GM19463 (cell line): Measurements from ENCODE around the gene PRRT3.
A peak's percentile ranks its signal among the peaks of the same experiment; 100 is the strongest.
"Not testable (repeated sequence)": the region's sequence is repeated elsewhere in the genome, so short reads cannot be mapped to it uniquely, and the experiment has no call there.

Experiments
- ATAC-seq: cut with Tn5 transposase; IDR thresholded peaks from one replicate; pipeline ENCODE4 v1.9.1; 2021; ENCODE audit warnings: mild to moderate bottlenecking, moderate library complexity; ENCODE audit not compliant: unreplicated experiment

PRRT3 gene

DNA sequence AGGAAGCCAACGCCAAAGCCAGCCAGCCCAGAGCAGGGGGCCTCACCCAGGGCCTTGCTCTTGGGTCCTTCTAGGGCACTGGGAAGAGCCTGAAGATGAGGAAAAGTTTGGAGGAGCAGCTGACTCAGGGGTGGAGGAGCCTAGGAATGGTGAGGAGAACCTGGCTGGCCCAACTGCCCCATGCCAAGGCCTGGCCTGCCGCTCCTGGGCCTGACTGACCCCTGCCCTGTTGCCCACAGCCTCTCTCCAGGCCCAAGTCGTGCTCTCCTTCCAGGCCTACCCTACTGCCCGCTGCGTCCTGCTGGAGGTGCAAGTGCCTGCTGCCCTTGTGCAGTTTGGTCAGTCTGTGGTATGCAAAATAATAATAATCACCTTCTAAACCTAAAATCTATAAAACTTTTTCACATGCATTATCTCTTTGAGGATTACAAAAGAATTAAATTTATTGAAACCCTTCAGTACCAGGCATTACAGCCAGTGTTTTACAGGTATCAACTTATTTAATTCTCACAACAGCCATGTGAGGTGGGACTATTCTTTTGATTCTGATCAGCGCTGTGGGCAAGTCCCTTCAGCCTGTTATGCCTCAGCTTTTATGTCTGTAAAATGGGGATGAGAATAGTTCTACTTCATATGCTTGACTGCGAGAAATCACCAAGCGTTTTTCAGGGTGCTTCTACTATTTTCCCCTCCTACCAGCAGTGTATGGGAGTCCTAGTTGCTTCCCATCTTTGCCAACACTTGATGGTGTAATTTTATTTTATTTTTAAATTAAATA, 33.8 kb downstream of the PRRT3 start:
- no peak for ATAC-seq

DNA sequence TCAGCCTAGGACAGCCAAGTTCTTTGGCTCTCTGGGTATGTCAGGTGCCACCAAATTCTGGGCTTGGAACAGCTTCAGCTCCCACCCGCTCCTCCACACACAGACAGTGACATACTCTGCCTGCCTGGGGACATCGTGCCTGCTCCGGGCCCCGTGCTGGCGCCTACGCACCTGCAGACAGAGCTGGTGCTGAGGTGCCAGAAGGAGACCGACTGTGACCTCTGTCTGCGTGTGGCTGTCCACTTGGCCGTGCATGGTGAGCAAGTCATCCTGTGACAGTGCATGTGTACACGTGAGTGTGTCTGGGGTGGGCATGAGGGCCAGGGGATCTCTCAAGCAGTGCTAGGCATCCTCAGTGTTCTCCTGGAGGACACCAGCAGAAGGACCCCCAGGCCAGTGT, 34.4 kb downstream of the PRRT3 start:
- no peak for ATAC-seq

DNA sequence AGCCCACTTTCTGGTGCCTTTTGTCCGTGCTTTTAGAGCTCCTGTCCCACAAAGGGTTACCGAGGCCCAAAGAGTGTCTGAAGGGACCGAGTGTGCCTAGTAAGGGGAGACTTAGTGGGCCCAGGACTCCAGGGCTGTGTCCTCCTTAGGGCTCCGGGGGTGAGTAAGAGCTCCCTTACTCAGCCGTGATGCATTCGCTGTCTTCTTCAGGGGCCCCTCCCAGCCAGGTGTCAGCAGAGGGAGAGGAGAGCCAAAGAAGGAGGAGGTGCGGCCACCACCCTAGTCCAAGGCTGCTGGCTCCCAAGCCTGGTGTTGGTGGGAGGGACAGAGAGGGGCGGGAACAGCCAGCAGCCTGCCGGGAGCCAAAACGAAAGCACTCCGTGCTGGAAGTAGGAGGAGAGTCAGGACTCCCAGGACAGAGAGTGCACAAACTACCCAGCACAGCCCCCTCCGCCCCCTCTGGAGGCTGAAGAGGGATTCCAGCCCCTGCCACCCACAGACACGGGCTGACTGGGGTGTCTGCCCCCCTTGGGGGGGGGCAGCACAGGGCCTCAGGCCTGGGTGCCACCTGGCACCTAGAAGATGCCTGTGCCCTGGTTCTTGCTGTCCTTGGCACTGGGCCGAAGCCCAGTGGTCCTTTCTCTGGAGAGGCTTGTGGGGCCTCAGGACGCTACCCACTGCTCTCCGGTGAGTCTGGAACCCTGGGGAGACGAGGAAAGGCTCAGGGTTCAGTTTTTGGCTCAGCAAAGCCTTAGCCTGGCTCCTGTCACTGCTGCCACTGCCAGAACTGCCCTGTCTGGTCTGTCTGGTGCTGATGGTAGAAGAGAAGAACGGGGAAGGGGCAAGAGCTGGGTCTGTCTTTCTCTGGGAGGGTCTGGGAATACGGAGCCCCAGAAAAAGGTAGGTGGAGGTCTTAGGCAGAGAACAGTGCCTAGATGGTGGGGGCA, 35.2 kb downstream of the PRRT3 start, which contains the start of gene IL17RC:
Gene IL17RC, plus strand, starts transcription at position 365 of the 947 bp plus-strand sequence. Its CDS starts 218 bp downstream, at position 583.
- peak; percentile 38 for ATAC-seq

- ATAC-seq, result no peak
Observed at GRCh38 chr3:9916346-9916733, 35.9 kb downstream of the PRRT3 start.

GRCh38 chr3:9915254-9916141, 36.7 kb downstream of the PRRT3 start:
- ATAC-seq, result no peak

- ATAC-seq, result no peak
Observed at GRCh38 chr3:9914559-9915253, 37.5 kb downstream of the PRRT3 start.

GRCh38 chr3:9914011-9914410, 38.2 kb downstream of the PRRT3 start:
- ATAC-seq, result no peak

GRCh38 chr3:9913601-9914000, 38.6 kb downstream of the PRRT3 start:
- ATAC-seq, result no peak

DNA sequence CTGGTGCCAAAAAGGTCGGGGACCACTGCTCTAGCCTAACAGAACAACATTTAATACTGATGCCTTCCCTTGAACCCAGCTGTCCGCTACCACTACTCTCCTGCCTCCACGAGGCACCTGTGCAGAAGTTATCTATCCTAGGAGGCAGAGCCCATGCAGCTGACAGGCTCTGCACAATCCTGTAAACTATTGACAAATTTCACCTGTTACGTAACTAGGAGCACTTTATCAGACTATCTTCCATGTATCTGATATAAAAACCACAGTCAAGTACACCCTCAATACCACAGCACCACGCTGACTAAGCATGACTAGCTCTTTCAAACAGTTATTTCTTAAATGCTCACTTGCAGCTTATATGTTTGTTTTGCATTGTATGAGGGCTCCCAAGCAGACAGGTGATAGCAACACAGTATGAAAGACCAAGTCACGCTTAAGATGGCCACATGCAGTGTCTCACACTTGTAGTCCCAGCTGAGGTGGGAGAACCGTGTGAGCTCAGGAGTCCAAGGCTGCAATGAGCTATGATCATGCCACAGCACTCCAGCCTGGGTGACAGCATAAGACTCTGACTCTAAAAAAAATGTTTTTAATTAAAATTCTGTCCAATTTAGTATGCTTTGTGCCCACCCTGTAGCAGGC, 39.8 kb downstream of the PRRT3 start:
- no peak for ATAC-seq

DNA sequence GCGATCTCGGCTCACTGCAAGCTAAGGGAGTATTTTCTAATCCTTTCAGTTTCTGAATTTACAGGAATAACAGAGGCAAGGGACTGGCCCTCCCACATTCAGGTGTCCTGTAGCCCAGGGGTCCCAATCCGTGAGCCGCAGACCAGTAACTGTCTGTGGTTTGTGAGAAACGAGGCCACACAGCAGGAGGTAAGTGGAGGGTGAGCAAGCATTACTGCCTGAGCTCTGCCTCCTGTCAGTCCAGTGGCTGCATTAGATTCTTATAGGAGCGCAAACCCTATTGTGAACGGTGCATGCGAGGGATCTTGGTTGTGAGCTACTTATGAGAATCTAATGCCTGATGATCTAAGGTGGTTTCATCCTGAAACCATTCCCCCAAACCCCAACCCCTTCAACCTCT, 40.3 kb downstream of the PRRT3 start:
- no peak for ATAC-seq

GRCh38 chr3:9909221-9910013, 42.8 kb downstream of the PRRT3 start:
- peak; percentile 66 for ATAC-seq

- ATAC-seq, result no peak
Observed at GRCh38 chr3:9908286-9908685, 43.9 kb downstream of the PRRT3 start.

DNA sequence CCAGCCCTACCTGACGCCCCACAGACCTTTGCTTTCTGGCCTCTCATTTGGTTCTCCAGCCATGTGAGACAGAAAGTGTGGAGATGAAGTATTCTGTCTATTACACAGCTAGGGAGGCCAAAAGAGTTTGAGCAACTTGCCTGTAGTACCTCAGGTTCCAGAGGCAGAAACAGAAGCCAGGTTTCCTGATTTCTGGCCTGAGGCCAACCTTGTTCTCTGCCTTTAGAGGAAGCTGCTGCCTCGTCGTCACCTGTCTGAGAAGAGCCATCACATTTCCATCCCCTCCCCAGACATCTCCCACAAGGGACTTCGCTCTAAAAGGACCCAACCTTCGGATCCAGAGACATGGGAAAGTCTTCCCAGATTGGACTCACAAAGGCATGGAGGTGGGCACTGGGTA, 45.7 kb downstream of the PRRT3 start:
- no peak for ATAC-seq

DNA sequence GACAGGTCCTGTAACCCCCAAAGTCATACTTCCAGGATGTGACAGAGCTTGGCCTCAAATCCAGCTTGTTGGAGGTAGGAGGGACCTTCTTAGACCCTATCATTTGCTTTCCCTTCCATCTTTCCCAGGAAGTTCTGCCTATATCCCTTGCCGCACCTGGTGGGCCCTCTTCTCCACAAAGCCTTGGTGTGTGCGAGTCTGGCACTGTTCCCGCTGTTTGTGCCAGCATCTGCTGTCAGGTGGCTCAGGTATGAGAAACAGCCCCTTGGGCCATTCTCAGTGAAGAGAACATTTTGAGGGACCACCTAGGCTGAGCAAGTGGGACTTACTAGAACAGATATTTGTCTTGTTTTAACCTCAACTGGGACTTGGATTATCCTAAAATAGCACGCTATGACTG, 48.3 kb downstream of the PRRT3 start:
- ATAC-seq, result no peak

- no peak for ATAC-seq
Observed at GRCh38 chr3:9903238-9903624, 49.0 kb downstream of the PRRT3 start.

- no peak for ATAC-seq
Observed at GRCh38 chr3:9902372-9903237, 49.6 kb downstream of the PRRT3 start, which contains the start of gene IL17RE. Gene IL17RE, plus strand, starts transcription at chr3:9902848. Its CDS starts 85 bp downstream, at chr3:9902933.

GRCh38 chr3:9901967-9902366, 50.2 kb downstream of the PRRT3 start:
- no peak for ATAC-seq

GRCh38 chr3:9900965-9901415, 51.2 kb downstream of the PRRT3 start:
- not testable (repeated sequence) for ATAC-seq
